IPS-11a (cell line): ENCODE data around the gene SH2D3C.

ENCODE experiments used
- H3K4me3 ChIP-seq: one replicate; pipeline ENCODE4 v1.5.1; 2013; ENCODE audit warnings: low read depth, low read length, control low read depth

The SH2D3C gene

GRCh38 chr9:127721391-127721821, 57.1 kb downstream of the SH2D3C start:
- no peak overlapping the region for H3K4me3 ChIP-seq

DNA sequence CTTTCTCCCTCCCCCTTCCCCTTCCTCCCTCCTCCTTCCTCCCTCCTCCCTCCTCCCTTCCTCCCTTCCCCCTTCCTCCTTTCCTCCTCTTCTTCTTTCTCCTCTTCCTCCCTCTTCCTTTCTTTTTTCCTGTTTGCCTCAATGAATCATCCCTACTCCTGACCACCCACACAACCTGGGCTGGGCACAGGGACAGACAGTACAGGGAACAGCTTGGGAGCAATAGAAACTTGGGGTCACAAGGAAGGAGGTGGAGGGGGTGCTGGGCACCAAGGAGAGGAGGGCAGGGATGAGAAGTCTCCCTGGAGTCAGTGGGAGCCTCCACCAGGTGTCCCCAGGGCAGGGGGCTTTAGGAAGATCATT, 57.6 kb downstream of the SH2D3C start:
- no peak overlapping the region for H3K4me3 ChIP-seq

DNA sequence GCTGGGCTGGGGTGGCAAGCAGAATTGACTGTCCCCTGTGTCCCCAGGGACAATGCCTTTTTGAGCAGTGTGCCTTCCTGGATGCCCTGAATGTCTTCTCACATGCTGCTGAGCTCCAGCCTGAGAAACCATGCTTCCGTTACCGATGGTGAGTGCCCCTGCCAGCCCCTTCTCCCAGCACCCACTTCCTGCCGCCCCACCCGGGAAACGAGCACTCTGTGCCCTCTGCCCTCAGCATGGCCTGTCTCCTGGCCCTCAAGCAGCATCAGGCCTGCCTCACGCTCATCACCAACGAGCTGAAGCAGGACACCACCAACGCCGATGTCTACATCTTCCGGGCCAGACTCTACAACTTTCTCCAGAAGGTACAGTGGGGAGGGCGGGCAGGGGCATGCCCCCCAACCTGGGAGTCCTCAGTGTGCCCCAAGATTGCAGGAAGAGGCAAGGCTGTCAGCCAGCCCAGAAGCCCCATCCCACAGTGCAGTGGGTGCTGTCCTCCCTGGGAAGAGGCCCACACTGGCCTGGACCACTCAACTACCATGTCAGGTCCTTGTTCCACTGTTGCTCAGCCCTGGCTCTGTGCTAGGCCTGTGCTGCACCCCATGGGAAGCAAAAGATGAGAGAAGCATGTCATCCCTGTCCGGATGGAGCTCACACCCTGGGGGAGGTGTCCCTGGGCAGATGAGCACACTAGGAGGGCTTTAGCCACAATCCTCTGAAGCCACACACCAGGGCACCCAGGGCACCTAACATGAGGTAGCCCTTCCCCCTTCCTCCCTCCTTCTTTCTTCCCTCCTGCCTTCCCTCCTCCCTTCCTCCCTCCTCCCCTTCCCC, 58.2 kb downstream of the SH2D3C start:
- H3K4me3 ChIP-seq = no peak overlapping the region

DNA sequence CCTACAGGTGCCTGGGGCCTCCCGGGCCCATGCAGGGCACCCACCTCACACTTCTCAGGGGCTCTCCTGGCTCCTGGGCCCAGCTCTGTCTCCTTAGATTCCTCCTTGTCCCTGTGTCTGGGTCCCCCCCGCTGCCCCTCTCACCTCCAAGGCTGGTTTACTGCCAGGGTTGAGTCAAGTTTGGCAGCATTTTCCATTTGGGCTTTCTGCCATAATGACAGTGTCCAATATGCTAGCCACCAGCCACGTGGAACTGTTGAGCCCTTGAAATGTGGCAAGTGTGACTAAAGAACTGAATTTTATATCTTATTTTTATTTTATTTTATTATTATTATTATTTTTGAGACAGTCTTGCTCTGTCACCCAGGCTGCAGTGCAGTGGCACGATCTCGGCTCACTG, 60.7 kb downstream of the SH2D3C start:
- H3K4me3 ChIP-seq = no peak overlapping the region

DNA sequence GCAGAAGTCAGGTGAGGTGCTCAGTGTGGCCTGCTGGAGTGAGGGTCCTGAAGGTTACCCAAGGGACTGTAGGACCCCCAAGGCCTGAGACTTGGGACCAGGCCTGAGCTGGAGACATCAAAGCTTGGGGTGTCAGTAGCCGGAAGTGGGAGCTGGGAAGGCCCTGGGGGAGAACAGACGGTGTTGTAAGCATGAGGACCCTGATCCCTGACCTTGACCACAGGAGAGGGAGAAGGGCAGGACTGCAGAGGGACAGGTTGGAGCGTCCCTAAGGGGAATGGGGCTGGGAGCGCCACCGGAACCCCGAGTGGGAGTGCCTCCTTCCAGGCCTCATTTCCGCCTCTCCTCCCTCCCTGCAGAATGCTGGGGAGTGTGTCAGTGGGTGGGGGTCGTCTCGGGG, 62.1 kb downstream of the SH2D3C start:
- no peak overlapping the region for H3K4me3 ChIP-seq

DNA sequence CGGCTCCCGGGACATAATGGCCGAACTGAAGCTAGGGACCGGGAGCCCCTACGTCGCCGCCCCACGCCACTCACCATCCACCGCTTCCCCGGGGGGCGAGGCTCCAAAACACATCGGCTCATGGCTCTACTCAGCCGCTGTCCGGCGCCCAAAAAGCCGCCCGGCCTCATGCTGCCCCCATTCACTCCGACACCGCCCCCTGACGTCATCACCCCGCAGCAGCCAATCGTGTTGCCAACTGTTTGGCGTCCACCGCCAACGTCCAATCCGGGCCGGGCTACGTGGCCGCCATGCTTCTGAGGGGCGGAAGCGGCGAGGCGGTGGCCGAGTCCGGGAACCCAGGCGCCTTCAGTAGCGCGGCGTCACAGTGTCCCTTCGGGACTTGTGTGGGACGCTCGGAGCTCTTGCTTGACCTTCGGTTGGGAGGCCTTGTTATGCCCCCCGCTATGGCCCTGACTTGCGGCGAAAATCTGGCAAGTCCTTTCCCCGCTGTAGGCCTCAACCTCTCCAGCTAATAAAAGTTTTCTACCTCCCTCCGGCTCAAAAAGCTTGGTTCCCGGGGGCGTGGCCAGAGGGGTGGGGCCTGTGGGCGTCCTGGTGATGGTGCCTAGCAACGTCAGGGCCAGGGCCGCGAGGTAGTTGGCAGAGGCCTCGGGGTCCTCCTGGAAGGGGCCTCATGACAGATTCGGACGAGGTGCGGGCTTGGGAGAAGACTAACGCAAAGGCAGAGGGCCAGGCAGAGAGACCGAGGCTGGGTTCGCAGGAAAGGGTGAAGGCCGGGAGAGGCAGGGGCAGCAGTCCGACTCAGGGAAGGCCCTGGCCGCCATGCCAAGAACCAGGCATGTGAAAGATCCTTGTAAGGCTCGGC, 62.8 kb downstream of the SH2D3C start, which contains the start of the genes PTRH1 and TTC16:
TSS of gene PTRH1 (minus strand) at position 194 of the 868 bp plus-strand sequence. CDS start at position 170, 24 bp downstream.
TSS of gene TTC16 (plus strand) at position 610 of the 868 bp plus-strand sequence. CDS start at position 677, 67 bp downstream.
- H3K4me3 ChIP-seq = peak within 1 kb of the TSS; percentile 59

DNA sequence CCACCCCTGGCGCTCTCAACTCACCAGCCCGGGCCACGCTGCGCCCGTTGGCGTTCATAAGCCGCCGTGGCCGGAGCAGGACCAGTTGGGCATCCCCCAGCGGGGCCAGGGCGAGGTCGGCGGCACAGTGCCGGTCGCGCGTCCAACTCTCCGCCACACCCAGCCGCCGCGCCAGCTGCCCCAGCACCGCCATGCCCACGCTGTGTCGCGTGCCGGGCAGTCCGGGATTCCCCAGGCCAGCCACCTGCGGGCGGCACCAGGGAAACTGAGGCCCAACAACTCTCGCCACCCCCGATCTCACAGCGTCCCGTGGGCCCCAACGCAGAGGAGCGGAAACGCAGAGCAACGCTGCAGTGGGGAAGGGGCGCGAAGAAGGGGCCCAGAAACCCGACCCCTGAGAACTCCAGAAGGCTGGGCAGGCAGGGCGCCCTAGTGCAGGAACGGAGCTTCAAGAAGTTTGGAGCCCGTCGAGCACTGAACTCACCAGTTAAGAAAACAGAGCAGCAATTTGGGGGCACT, 63.5 kb downstream of the SH2D3C start:
- H3K4me3 ChIP-seq = peak overlapping the region; percentile 59

DNA sequence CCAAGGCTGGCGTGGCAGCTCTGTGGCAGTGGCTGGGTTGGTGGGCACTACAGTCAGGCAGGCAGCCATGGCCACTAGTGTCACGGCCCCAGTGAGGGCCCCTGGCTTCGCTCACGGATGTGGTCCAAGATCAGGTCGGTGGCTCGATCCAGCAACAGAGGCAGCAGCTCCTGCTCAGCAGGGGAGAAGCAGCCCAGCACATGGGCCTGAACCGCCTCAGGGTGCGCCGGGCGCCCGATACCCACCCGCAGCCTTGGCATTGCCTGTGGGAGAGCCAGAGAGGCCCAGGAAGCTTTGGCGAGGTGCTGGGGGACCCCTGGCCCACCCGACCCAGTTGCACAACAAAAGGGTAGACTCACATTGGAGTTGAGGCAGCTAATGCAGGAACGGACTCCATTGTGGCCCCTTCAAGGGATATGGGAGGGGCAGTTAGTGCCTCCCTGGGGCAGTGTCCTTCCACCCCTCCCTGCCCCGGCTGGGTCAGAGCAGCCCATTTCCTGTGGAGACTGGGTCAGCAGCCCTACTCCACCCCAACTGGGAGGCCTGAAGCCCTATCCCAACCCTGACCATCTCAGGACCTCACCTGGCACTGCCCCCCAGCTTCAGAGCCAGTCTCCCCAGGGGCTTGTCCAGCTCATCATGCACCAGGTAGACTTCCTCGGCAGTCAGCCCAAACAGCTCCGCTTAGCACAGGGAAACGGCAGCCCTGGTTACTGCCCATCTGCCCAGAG, 64.3 kb downstream of the SH2D3C start:
- no peak overlapping the region for H3K4me3 ChIP-seq

DNA sequence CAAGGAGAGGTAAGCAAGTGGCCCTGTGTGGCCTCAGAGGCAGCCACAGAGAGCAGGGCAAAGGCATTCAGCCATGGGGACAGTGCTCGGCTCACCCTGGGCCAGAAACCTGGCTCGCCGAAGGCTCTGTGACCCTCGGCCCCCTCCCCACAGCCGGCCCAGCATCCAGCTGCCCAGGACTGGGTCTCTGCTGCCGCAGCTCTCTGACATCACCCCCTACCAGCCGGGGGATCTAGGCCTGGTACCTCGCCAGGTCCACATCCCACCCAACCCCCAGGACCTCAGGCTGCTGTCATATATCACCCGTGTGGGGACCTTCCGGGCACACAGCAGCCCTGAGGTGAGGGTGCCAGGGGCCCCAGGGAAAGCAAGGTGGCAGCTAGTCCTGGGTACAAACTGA, 65.6 kb downstream of the SH2D3C start:
- no peak overlapping the region for H3K4me3 ChIP-seq

DNA sequence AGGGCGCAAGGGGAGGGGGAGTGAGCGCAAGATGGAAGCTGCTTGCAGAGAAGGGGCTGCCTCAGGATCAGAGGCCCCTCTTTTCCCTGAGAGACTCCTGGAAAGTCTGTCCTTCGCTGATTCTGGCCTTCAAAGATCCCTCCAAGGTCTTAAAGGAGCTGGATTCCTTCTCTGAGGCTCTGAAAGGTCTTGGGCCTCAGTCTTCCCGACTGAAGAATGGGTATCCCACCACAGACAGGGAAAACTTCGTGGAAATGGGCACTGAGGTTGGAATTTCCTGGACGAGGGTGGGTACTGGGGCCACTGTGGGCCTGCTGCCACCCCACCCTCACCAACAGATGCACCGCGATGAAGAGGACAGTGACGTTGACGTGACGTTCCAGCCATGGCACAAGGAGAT, 66.1 kb downstream of the SH2D3C start:
- no peak overlapping the region for H3K4me3 ChIP-seq

DNA sequence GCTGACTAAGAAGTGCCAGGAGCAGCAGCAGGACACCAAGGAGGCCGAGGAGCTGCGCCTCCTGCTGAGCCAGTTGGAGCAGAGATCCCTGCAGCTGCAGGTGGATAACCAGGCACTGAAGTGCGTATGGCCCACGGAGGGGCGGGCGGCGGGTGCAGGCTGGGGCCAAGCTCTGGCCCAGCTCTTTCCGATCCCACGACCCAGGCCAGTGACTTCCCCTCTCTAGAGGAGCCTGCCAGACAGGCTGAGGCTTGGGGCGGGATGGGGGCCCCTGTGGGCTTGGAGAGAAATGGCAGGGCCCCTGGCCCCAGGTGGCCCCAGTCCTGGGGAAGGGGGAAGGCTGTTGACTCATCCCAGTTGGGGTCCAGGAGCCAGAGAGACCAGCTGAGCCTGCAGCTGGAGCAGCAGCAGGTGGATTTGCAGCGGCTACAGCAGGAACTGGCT, 66.6 kb downstream of the SH2D3C start:
- H3K4me3 ChIP-seq = no peak overlapping the region

GRCh38 chr9:127711226-127711701, 67.2 kb downstream of the SH2D3C start:
- no peak overlapping the region for H3K4me3 ChIP-seq

DNA sequence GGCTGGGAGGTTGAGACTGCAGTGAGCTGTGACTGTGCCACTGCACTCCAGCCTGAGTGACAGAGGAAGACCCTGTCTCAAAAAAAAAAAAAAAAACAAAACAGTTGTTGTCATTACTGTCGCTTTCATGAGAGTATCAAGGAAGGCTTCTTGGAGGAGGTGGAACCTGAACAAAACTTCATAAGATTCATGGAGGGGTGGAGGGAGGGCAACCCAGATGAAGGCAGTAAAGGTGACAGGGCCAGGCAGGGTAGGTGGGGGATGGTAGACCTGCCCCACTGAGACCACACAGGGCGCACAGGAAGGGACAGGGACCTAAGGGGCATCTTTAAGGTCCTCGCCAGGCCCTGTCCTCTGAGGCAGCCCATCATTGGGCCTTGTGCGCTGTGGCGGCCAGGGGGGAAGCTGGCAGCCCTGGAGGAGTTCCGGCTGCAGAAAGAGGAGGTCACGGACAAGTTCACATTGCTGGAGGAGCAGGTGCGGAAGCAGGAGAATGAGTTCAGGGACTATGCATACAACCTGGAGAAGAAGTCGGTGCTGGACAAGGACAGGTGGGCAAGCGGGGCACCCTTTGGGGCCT, 68.2 kb downstream of the SH2D3C start:
- no peak overlapping the region for H3K4me3 ChIP-seq

GRCh38 chr9:127708952-127709587, 69.4 kb downstream of the SH2D3C start:
- H3K4me3 ChIP-seq = no peak overlapping the region

DNA sequence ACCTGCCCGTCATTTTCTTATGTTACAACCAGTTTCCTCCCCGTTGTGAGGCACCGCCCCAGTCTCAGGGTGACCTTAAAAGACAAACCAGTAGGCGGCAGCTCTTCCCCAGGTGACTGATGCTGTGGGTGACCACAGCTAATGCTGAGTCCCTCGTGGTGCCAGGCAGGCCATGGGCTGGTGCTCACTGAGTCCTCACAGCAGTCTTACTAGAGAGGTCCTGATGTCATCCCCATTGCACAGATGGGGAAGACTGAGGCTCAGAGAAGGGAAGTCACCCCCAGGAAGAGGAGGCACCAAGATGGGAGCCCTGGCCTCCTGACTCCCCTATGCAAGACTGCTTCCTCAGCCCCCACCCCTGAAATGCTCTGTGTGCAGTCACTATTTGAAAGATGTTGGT, 70.7 kb downstream of the SH2D3C start:
- no peak overlapping the region for H3K4me3 ChIP-seq

GRCh38 chr9:127706836-127707241, 71.6 kb downstream of the SH2D3C start, which contains the start of gene CFAP157:
Gene CFAP157, plus strand, starts transcription at chr9:127706988. Its CDS starts 44 bp downstream, at chr9:127707032.
- H3K4me3 ChIP-seq = no peak within 1 kb of the TSS

- H3K4me3 ChIP-seq = no peak overlapping the region
Observed at GRCh38 chr9:127705577-127706379, 72.7 kb downstream of the SH2D3C start.

GRCh38 chr9:127703289-127703946, 75.0 kb downstream of the SH2D3C start:
- no peak overlapping the region for H3K4me3 ChIP-seq
